Caco-2 (cell line): Measurements from ENCODE around the gene REM2. TPM values are rescaled to one million over a fixed set of nuclear protein-coding genes. Genes with fewer than 3 reads are reported as not detected.

Experiments
- BruUV-seq: library from RNA; stranded (reverse); fragments of 400-500 nt; replicated peaks from 2 replicates; lab custom pipeline; 2021; lab: Mats Ljungman, UMichigan
- CTCF ChIA-PET: fragments of 300-600 bp; sonication (Branson Sonifier 250); formaldehyde crosslinking; loops from one replicate; lab custom pipeline; 2022; ENCODE audit warnings: antibody characterized with exemption; lab: Charles Lee
- POLR2A ChIA-PET: fragments of 300-600 bp; sonication (Branson Sonifier 250); formaldehyde crosslinking; loops from one replicate; lab custom pipeline; 2022; ENCODE audit warnings: antibody characterized with exemption; lab: Charles Lee
- DNase-seq, 2 experiments: peaks; one replicate each; pipeline versions ENCODE4 v3.0.0 to v3.0.0-alpha.2; 2020 to 2022
- H3K27me3 ChIP-seq: replicated peaks from 2 replicates; pipeline ENCODE4 v1.6.0; 2011; ENCODE audit warnings: low read length; ENCODE audit not compliant: control insufficient read depth, insufficient read depth
- H3K36me3 ChIP-seq: 2 replicates; pipeline ENCODE4 v1.5.1; 2011; ENCODE audit warnings: low read length; ENCODE audit not compliant: control insufficient read depth, insufficient read depth
- H3K4me1 ChIP-seq: fragments of 250-450 bp; sonication (Bioruptor Pico); 2 replicates; pipeline ENCODE4 v1.5.1; 2020; ENCODE audit warnings: mild to moderate bottlenecking
- H3K4me3 ChIP-seq: 2 replicates; pipeline ENCODE4 v1.5.1; 2011; ENCODE audit warnings: low read depth, mild to moderate bottlenecking, control low read depth, low read length
- H3K9me3 ChIP-seq: fragments of 250-450 bp; sonication (Bioruptor Pico); 2 replicates; pipeline ENCODE4 v1.5.1; 2020; ENCODE audit warnings: mild to moderate bottlenecking, moderate library complexity
- H3K27ac Mint-ChIP-seq: one replicate; pipeline ENCODE4 v1.8.0; 2022; ENCODE audit warnings: mixed read lengths; ENCODE audit not compliant: unreplicated experiment
- H3K27me3 Mint-ChIP-seq: one replicate; pipeline ENCODE4 v1.8.0; 2022; ENCODE audit warnings: mixed read lengths; ENCODE audit not compliant: insufficient read depth, unreplicated experiment
- H3K36me3 Mint-ChIP-seq: one replicate; pipeline ENCODE4 v1.8.0; 2022; ENCODE audit warnings: mild to moderate bottlenecking, mixed read lengths; ENCODE audit not compliant: insufficient read depth, unreplicated experiment
- H3K4me1 Mint-ChIP-seq: one replicate; pipeline ENCODE4 v1.8.0; 2022; ENCODE audit warnings: low read depth, mixed read lengths; ENCODE audit not compliant: unreplicated experiment
- H3K4me3 Mint-ChIP-seq: one replicate; pipeline ENCODE4 v1.8.0; 2022; ENCODE audit warnings: mild to moderate bottlenecking, moderate library complexity, mixed read lengths; ENCODE audit not compliant: unreplicated experiment
- H3K9me3 Mint-ChIP-seq: one replicate; pipeline ENCODE4 v1.8.0; 2022; ENCODE audit warnings: mixed read lengths; ENCODE audit not compliant: unreplicated experiment
- CTCF ChIP-seq, 2 experiments: fragments of 200-600 bp in 1 of 2; IDR thresholded peaks; 1 replicate in 1 of 2; 2 replicates in 1 of 2; pipeline versions ENCODE4 v1.5.1 to v1.8.0; 2011 to 2022; ENCODE audit warnings: antibody characterized with exemption in 1 of 2, control low read depth in 1 of 2, inconsistent platforms in 1 of 2, low read depth in 1 of 2, low read length in 1 of 2, mild to moderate bottlenecking in 1 of 2, moderate library complexity in 1 of 2; ENCODE audit not compliant: insufficient read depth in 1 of 2, severe bottlenecking in 1 of 2, unreplicated experiment in 1 of 2
- intact Hi-C: fragments of 100-400 bp; cut with micrococcal nuclease; formaldehyde crosslinking; loops from one replicate; pipeline ENCODE4 v1.10.0; 2022; ENCODE audit not compliant: unreplicated experiment
- total RNA-seq: library from RNA; stranded (reverse); gene quantifications from 2 replicates; pipeline ENCODE4 v1.2.3, GENCODE V29; 2022

REM2 gene
- total RNA-seq, 1 experiment from 2014 or later = 0.41 TPM

- H3K4me3 Mint-ChIP-seq = no peak overlapping the region
- POLR2A ChIA-PET = interaction anchor here (0.5 kb wide), 1 partner anchor 42 kb away, joined by 4 read pairs; no protein-coding TSS in a partner anchor
- H3K9me3 ChIP-seq = no peaks in the 10 kb centered on the region
- H3K27me3 ChIP-seq = no peaks in the 10 kb centered on the region
- no TSS peak for BruUV-seq
- peaks cover 5% of the 10 kb centered on the region; the same call in 1 of the 2 replicates for H3K36me3 ChIP-seq
- CTCF ChIA-PET = interaction anchor here (0.6 to 1.0 kb wide), 2 partner anchors 29 to 107 kb away, joined by 3 to 5 read pairs; no protein-coding TSS in a partner anchor
- peaks cover 7% of the 10 kb centered on the region for H3K4me1 Mint-ChIP-seq
- no peaks in the 10 kb centered on the region for H3K9me3 Mint-ChIP-seq
- intact Hi-C loops = no loop called here
- no peak for TF ChIP-seq CTCF (IDR thresholded peaks at IDR 0.05; ENCODE audit: insufficient read depth in 1 of 2, low read depth in 1 of 2, low read length in 1 of 2, severe bottlenecking in 1 of 2, unreplicated experiment in 1 of 2)
- peaks cover 27% of the 10 kb centered on the region for H3K36me3 Mint-ChIP-seq
- no peak for DNase-seq
- no peak overlapping the region for H3K27ac Mint-ChIP-seq
- no peak overlapping the region for H3K4me3 ChIP-seq
- H3K4me1 ChIP-seq = peaks cover 19% of the 10 kb centered on the region
- no peaks in the 10 kb centered on the region for H3K27me3 Mint-ChIP-seq
These were observed 34.5 kb upstream of the REM2 start for GRCh38 chr14:22848351-22849164.

GRCh38 chr14:22849212-22849819, 33.7 kb upstream of the REM2 start:
- POLR2A ChIA-PET = interaction anchor here (0.5 kb wide), 1 partner anchor 1468 kb away, joined by 6 read pairs; no protein-coding TSS in a partner anchor
- Histone ChIP-seq H3K4me3 (no peak overlapping the region), H3K27me3 (no peaks in the 10 kb centered on the region), H3K4me1 (peaks cover 20% of the 10 kb centered on the region), H3K36me3 (peaks cover 5% of the 10 kb centered on the region; the same call in 1 of the 2 replicates), H3K9me3 (no peaks in the 10 kb centered on the region)
- peaks cover 20% of the 10 kb centered on the region for H3K36me3 Mint-ChIP-seq
- intact Hi-C loops = no loop called here
- no peak overlapping the region for H3K4me3 Mint-ChIP-seq
- H3K27me3 Mint-ChIP-seq = no peaks in the 10 kb centered on the region
- no peak for DNase-seq
- no peak for TF ChIP-seq CTCF (IDR thresholded peaks at IDR 0.05; ENCODE audit: insufficient read depth in 1 of 2, low read depth in 1 of 2, low read length in 1 of 2, severe bottlenecking in 1 of 2, unreplicated experiment in 1 of 2)
- no peak overlapping the region for H3K27ac Mint-ChIP-seq
- peaks cover 7% of the 10 kb centered on the region for H3K4me1 Mint-ChIP-seq
- no TSS peak for BruUV-seq
- no peaks in the 10 kb centered on the region for H3K9me3 Mint-ChIP-seq
- CTCF ChIA-PET = interaction anchor here (0.6 kb wide), 1 partner anchor 106 kb away, joined by 5 read pairs; no protein-coding TSS in a partner anchor
